ENCODE data around the gene TRPM3. TPM values are rescaled to one million over a fixed set of nuclear protein-coding genes. Genes with fewer than 3 reads are reported as not detected.

The TRPM3 gene
- total RNA-seq, 1 donor from 2014 or later = 0.22 TPM

DNA sequence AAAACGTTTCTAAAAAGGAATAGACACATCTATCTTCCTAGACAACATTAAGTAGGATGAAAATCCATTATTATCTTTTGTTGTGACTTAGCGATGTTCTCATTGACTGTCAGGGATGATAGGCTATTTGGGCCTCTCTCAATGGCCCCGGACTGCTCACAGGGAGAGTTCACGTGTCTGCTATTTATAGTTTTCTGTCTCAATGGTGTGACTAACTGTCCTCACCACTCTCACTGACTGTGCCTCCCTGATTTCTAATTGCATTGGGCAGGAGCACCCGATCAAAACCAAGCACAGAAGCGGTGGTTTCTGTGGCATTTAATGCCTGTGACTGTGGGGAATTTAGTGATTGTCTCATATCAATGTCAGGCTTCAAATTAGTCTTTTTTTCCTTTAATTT lies 420.3 kb downstream of the TRPM3 start:
- Histone ChIP-seq H3K27ac (replicated peaks) (no peak overlapping the region), H3K27me3 (ENCODE audit: low read depth) (no peaks in the 10 kb centered on the region), H3K4me1 (no peaks in the 10 kb centered on the region), H3K36me3 (no peaks in the 10 kb centered on the region), H3K9me3 (replicated peaks) (no peaks in the 10 kb centered on the region), H3K4me3 (no peak overlapping the region)
- intact Hi-C loops (cut with micrococcal nuclease) = no loop called here
- no peak for DNase-seq
- TF ChIP-seq, protein P1, sequence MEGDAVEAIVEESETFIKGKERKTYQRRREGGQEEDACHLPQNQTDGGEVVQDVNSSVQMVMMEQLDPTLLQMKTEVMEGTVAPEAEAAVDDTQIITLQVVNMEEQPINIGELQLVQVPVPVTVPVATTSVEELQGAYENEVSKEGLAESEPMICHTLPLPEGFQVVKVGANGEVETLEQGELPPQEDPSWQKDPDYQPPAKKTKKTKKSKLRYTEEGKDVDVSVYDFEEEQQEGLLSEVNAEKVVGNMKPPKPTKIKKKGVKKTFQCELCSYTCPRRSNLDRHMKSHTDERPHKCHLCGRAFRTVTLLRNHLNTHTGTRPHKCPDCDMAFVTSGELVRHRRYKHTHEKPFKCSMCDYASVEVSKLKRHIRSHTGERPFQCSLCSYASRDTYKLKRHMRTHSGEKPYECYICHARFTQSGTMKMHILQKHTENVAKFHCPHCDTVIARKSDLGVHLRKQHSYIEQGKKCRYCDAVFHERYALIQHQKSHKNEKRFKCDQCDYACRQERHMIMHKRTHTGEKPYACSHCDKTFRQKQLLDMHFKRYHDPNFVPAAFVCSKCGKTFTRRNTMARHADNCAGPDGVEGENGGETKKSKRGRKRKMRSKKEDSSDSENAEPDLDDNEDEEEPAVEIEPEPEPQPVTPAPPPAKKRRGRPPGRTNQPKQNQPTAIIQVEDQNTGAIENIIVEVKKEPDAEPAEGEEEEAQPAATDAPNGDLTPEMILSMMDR (IDR thresholded peaks at IDR 0.05; ENCODE audit: borderline replicate concordance) = no peak

DNA sequence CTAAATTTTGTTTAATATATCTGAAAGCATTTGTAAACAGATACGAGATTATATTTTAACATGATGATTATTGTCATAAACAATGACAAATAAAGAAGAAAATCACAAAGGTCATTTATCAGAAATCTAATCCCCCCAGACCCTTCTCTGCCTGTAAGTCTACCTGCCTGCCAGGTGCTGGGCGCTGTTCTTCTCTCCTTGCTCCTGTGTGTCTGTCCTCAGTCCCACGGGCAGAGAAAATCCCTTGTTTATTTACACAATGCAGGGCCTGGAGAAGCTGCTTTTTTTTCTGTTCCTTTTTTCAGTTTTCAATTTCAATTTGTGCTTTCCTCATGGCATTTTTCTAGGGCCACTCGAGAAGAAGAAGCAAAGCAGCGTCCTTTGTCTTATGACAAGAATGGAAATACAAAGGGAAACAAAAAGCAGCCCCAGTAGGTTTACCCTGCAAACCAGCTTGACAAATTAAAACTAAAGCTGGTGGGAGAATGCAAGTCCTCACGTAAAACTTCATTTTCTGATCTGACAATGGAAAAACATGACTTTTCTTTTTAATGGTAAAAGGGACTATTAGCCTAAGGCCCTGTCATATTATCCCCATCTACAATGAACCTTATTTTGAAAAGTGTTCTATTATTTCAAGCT lies 424.6 kb downstream of the TRPM3 start:
- H3K9me3 ChIP-seq (replicated peaks) = no peaks in the 10 kb centered on the region
- TF ChIP-seq, protein P1 (IDR thresholded peaks at IDR 0.05; ENCODE audit: borderline replicate concordance) = no peak
- DNase-seq = no peak
- no peak overlapping the region for H3K4me3 ChIP-seq
- H3K36me3 ChIP-seq = no peaks in the 10 kb centered on the region
- no peaks in the 10 kb centered on the region for H3K27me3 ChIP-seq (ENCODE audit: low read depth)
- H3K4me1 ChIP-seq = no peaks in the 10 kb centered on the region
- intact Hi-C loops (cut with micrococcal nuclease) = no loop called here
- no peak overlapping the region for H3K27ac ChIP-seq (replicated peaks)

DNA sequence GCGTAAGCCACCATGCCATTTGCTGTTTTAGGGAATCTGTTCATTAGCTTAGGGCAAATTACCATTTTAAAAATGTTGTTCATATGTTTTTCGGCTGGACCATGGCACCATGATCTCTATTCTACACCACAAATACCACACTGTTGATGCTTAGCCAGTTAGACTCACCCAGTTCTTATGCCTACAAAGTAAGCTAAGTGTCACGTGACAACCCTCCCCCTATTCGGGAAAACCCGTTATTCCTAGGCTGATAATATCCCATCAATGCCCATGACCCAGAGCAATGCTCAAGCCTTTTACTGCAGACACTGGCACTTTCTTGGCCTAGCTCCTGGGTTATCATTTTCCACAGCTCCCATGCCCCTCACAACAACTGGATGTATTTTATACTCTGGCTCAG lies 426.7 kb downstream of the TRPM3 start:
- Histone ChIP-seq H3K9me3 (replicated peaks) (no peaks in the 10 kb centered on the region), H3K4me3 (no peak overlapping the region), H3K4me1 (no peaks in the 10 kb centered on the region), H3K27ac (replicated peaks) (no peak overlapping the region), H3K27me3 (ENCODE audit: low read depth) (no peaks in the 10 kb centered on the region), H3K36me3 (no peaks in the 10 kb centered on the region)
- intact Hi-C loops (cut with micrococcal nuclease) = no loop called here
- no peak for DNase-seq
- TF ChIP-seq, protein P1 (IDR thresholded peaks at IDR 0.05; ENCODE audit: borderline replicate concordance) = no peak

DNA sequence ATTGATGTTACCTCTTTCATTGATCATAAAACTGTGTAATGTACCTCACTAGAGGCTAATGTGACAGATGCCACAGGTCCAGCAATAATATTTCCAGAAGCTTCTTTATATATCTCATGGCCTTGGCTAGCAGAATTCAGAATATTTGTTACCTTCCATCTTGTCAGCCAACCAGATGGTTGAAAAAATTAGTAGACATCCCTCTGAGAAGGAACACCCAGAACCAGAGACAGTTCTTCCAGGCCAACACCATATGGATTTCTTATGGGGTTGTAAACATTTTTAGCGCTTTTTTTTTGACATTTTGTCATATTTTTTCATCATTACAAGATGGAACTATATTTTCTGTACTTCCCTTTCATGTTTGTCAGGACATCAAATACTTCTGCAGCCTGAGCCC lies 428.2 kb downstream of the TRPM3 start:
- TF ChIP-seq, protein P1 (IDR thresholded peaks at IDR 0.05; ENCODE audit: borderline replicate concordance) = no peak
- DNase-seq = no peak

DNA sequence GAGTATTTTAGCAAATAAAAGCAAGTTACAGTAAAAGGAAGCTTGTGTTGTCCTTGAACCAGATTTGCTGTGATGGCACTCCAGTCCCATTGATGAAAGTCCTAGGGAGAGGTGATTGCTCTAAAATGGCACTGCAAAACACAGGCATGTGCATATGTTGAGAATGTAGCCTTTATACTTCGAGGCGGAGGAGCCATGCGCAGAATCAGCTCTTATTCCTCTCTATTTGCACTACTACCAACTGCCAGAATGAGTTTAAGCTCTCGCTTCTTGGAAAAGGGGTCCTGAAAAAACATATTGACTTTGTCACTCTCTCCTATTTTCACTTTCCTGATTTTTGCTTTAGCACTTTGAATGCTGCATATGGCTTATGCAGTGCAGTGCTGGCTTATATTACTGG lies 429.0 kb downstream of the TRPM3 start:
- no peak for DNase-seq
- Histone ChIP-seq H3K36me3 (no peaks in the 10 kb centered on the region), H3K27ac (replicated peaks) (no peak overlapping the region), H3K4me1 (no peaks in the 10 kb centered on the region), H3K4me3 (no peak overlapping the region), H3K27me3 (ENCODE audit: low read depth) (no peaks in the 10 kb centered on the region), H3K9me3 (replicated peaks) (no peaks in the 10 kb centered on the region)
- intact Hi-C loops (cut with micrococcal nuclease) = no loop called here
- TF ChIP-seq, protein P1 (IDR thresholded peaks at IDR 0.05; ENCODE audit: borderline replicate concordance) = no peak

More for the DNA sequence above, 428.2 kb downstream of the TRPM3 start:
- intact Hi-C loops (cut with micrococcal nuclease) = no loop called here
- H3K9me3 ChIP-seq (replicated peaks) = no peaks in the 10 kb centered on the region
- H3K4me1 ChIP-seq = no peaks in the 10 kb centered on the region
- no peaks in the 10 kb centered on the region for H3K36me3 ChIP-seq
- no peak overlapping the region for H3K27ac ChIP-seq (replicated peaks)
- no peaks in the 10 kb centered on the region for H3K27me3 ChIP-seq (ENCODE audit: low read depth)
- H3K4me3 ChIP-seq = no peak overlapping the region

Measured in left ventricle myocardium inferior (tissue), 1 donor.